HUES64 (cell line): ENCODE results near the gene PADI4. TPM values are rescaled to one million over a fixed set of nuclear protein-coding genes. Genes with fewer than 3 reads are reported as not detected.

Experiments used
- H3K27ac ChIP-seq: 2 replicates; pipeline ENCODE4 v1.7.0; 2013; ENCODE audit warnings: low read depth, low read length, inconsistent platforms
- H3K27me3 ChIP-seq: 2 replicates; pipeline ENCODE4 v1.6.1; 2013; ENCODE audit warnings: mild to moderate bottlenecking, low read length; ENCODE audit not compliant: insufficient read depth
- H3K36me3 ChIP-seq: 2 replicates; pipeline ENCODE4 v1.6.1; 2013; ENCODE audit warnings: mild to moderate bottlenecking, low read length; ENCODE audit not compliant: insufficient read depth
- H3K4me1 ChIP-seq: 2 replicates; pipeline ENCODE4 v1.6.1; 2013; ENCODE audit warnings: mild to moderate bottlenecking, low read length, moderate library complexity; ENCODE audit not compliant: insufficient read depth
- H3K4me3 ChIP-seq: 2 replicates; pipeline ENCODE4 v1.5.1; 2013; ENCODE audit warnings: mild to moderate bottlenecking, low read length, moderate library complexity
- H3K9ac ChIP-seq: 2 replicates; pipeline ENCODE4 v1.6.1; 2013; ENCODE audit warnings: mild to moderate bottlenecking, low read depth, low read length
- H3K9me3 ChIP-seq: 2 replicates; pipeline ENCODE4 v1.6.1; 2013; ENCODE audit warnings: low read depth, low read length; ENCODE audit not compliant: insufficient read depth
- WGBS: fragments of 150-250, 120-280 bp; methylation state at CpG from one replicate; pipeline ENCODE4 v1.1.7; 2013; ENCODE audit warnings: missing lambda C conversion rate; 5-methylcytosine and 5-hydroxymethylcytosine counted together
- polyA plus RNA-seq, 2 experiments: library from polyadenylated mRNA; stranded (reverse); fragments of 50-300 nt; gene quantifications; one replicate each; pipeline ENCODE4 v1.2.3, GENCODE V29; 2013

Gene PADI4
- not detected for polyA plus RNA-seq (2013, experiment 1 of 2)
- 0.32 TPM for polyA plus RNA-seq (2013, experiment 2 of 2)

GRCh38 chr1:17307946-17308345 is at the start of gene PADI4:
Gene PADI4, plus strand, starts transcription at chr1:17308197. Its CDS starts 26 bp downstream, at chr1:17308223.
- H3K27ac ChIP-seq, result no peak within 1 kb of the TSS
- no peak within 1 kb of the TSS for H3K9ac ChIP-seq
- WGBS, result 63% methylated on average over 8 of the region's 8 CpGs
- H3K4me3 ChIP-seq, result no peak within 1 kb of the TSS
- H3K9me3 ChIP-seq, result no peaks in the 10 kb centered on the region
- peaks cover 11% of the 10 kb centered on the region for H3K4me1 ChIP-seq
- no peaks in the 10 kb centered on the region for H3K36me3 ChIP-seq
- no peaks in the 10 kb centered on the region for H3K27me3 ChIP-seq

GRCh38 chr1:17258758-17259130 is 49.3 kb upstream of the PADI4 start:
- Histone ChIP-seq H3K4me3 (no peak overlapping the region), H3K4me1 (no peaks in the 10 kb centered on the region), H3K27ac (no peak overlapping the region), H3K36me3 (no peaks in the 10 kb centered on the region), H3K27me3 (no peaks in the 10 kb centered on the region), H3K9me3 (0 out of 2 replicates have a peak, but pooled peaks cover 2% of the 10 kb centered on the region), H3K9ac (no peak overlapping the region)
- 93% methylated on average over 5 of the region's 6 CpGs for WGBS

DNA sequence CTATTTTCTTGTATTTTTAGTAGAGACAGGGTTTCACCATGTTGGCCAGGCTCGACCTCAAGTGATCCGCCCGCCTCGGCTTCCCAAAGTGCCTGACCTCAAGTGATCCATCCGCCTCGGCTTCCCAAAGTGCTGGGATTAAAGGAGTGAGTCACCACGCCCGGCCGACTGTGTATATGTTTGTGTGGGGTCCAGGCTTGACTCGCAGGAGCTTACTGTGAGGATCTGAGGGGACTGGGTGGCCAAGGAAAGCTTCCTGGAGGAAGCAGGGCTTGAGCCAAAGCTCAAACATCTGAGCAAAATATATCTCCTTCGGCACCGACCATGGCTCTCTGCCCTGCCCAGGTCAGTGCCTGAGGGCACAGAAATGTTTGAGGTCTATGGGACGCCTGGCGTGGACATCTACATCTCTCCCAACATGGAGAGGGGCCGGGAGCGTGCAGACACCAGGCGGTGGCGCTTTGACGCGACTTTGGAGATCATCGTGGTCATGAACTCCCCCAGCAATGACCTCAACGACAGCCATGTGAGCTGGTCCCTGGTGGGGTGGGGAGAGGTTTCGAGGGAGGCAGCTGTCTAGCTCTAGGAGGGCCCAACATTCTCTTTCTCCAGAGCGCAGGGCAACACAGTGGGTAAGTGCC is 48.6 kb upstream of the PADI4 start:
- Histone ChIP-seq H3K36me3 (no peaks in the 10 kb centered on the region), H3K9me3 (0 out of 2 replicates have a peak, but pooled peaks cover 2% of the 10 kb centered on the region), H3K4me1 (no peaks in the 10 kb centered on the region), H3K4me3 (no peak overlapping the region), H3K27me3 (no peaks in the 10 kb centered on the region), H3K27ac (no peak overlapping the region), H3K9ac (no peak overlapping the region)
- WGBS, result 86% methylated on average over 24 of the region's 24 CpGs

- 0 out of 2 replicates have a peak, but pooled peaks cover 2% of the 10 kb centered on the region for H3K9me3 ChIP-seq
- WGBS, result 86% methylated on average over 7 of the region's 7 CpGs
These were observed 47.7 kb upstream of the PADI4 start for GRCh38 chr1:17260264-17260663.

DNA sequence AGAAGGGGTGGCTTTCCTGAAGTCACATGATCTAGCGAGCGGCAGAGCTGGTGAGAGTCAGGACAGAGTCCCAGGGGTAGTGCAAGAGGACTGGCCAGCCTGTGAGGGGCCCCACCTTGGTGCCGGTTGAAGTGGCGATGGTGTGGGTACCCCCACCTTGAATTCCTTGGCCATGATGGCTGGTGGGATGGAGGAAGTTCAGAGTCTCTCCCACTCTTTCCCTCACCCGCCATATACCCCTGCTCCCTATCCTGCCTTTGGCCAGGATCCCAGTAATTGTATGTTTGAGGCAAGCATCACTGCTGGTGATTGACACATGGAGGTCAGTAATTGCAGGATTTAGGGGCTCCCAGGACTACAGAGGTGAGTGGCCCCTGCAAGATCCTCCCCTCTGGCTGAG is 47.3 kb upstream of the PADI4 start:
- Histone ChIP-seq H3K9ac (no peak overlapping the region), H3K36me3 (no peaks in the 10 kb centered on the region), H3K9me3 (0 out of 2 replicates have a peak, but pooled peaks cover 2% of the 10 kb centered on the region), H3K27ac (no peak overlapping the region), H3K27me3 (no peaks in the 10 kb centered on the region), H3K4me1 (no peaks in the 10 kb centered on the region), H3K4me3 (no peak overlapping the region)
- WGBS, result 91% methylated on average over 4 of the region's 5 CpGs

More at GRCh38 chr1:17260264-17260663, 47.7 kb upstream of the PADI4 start:
- Histone ChIP-seq H3K9ac (no peak overlapping the region), H3K36me3 (no peaks in the 10 kb centered on the region), H3K4me1 (no peaks in the 10 kb centered on the region), H3K27ac (no peak overlapping the region), H3K27me3 (no peaks in the 10 kb centered on the region), H3K4me3 (no peak overlapping the region)

- Histone ChIP-seq H3K27me3 (no peaks in the 10 kb centered on the region), H3K4me3 (no peak overlapping the region), H3K36me3 (no peaks in the 10 kb centered on the region), H3K27ac (no peak overlapping the region), H3K4me1 (no peaks in the 10 kb centered on the region), H3K9me3 (0 out of 2 replicates have a peak, but pooled peaks cover 2% of the 10 kb centered on the region), H3K9ac (no peak overlapping the region)
These were observed 44.1 kb upstream of the PADI4 start for GRCh38 chr1:17263936-17264335.

GRCh38 chr1:17264470-17264869 is 43.5 kb upstream of the PADI4 start:
- H3K27ac ChIP-seq, result no peak overlapping the region
- WGBS, result 87% methylated on average over 5 of the region's 5 CpGs
- H3K27me3 ChIP-seq, result no peaks in the 10 kb centered on the region
- H3K9me3 ChIP-seq, result 0 out of 2 replicates have a peak, but pooled peaks cover 2% of the 10 kb centered on the region
- no peak overlapping the region for H3K9ac ChIP-seq
- no peaks in the 10 kb centered on the region for H3K36me3 ChIP-seq
- H3K4me3 ChIP-seq, result no peak overlapping the region
- no peaks in the 10 kb centered on the region for H3K4me1 ChIP-seq

GRCh38 chr1:17265162-17265561 is 42.8 kb upstream of the PADI4 start:
- no peaks in the 10 kb centered on the region for H3K4me1 ChIP-seq
- no peak overlapping the region for H3K27ac ChIP-seq

GRCh38 chr1:17265950-17266349 is 42.0 kb upstream of the PADI4 start:
- Histone ChIP-seq H3K9me3 (0 out of 2 replicates have a peak, but pooled peaks cover 2% of the 10 kb centered on the region), H3K4me3 (no peak overlapping the region), H3K36me3 (no peaks in the 10 kb centered on the region), H3K27me3 (no peaks in the 10 kb centered on the region), H3K9ac (no peak overlapping the region), H3K27ac (no peak overlapping the region), H3K4me1 (no peaks in the 10 kb centered on the region)
- WGBS, result 92% methylated on average over 4 of the region's 4 CpGs

More at GRCh38 chr1:17265162-17265561, 42.8 kb upstream of the PADI4 start:
- Histone ChIP-seq H3K27me3 (no peaks in the 10 kb centered on the region), H3K9me3 (0 out of 2 replicates have a peak, but pooled peaks cover 2% of the 10 kb centered on the region), H3K36me3 (no peaks in the 10 kb centered on the region), H3K4me3 (no peak overlapping the region), H3K9ac (no peak overlapping the region)
- 72% methylated on average over 2 of the region's 2 CpGs for WGBS

GRCh38 chr1:17270891-17271765 is 36.9 kb upstream of the PADI4 start:
- Histone ChIP-seq H3K9me3 (no peaks in the 10 kb centered on the region), H3K36me3 (no peaks in the 10 kb centered on the region), H3K9ac (no peak overlapping the region), H3K4me1 (no peaks in the 10 kb centered on the region), H3K4me3 (no peak overlapping the region), H3K27ac (no peak overlapping the region), H3K27me3 (no peaks in the 10 kb centered on the region)
- WGBS, result 93% methylated on average over 23 of the region's 23 CpGs

DNA sequence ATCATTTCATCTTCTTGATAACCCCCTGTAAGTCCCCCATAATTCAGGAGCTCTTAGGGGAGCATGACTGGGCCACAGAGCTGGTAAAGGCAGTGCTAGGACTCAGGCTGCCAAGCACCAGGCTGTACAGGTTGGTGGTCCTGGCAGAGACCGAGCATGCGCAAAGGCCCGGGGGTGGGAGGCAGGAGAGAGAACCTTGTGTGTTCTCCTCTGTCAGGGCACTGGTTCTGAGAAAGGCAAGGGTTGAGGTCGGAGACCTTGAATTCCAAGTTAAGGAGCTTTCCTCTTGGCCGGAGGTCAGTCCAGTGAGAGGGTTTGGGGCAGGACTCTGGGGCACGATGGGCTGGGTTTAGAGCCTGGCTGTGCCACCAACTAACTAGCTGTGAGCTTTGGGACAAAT is 35.9 kb upstream of the PADI4 start:
- no peak overlapping the region for H3K4me3 ChIP-seq
- no peak overlapping the region for H3K9ac ChIP-seq
- H3K4me1 ChIP-seq, result no peaks in the 10 kb centered on the region
- H3K27ac ChIP-seq, result no peak overlapping the region
- no peaks in the 10 kb centered on the region for H3K9me3 ChIP-seq
- no peaks in the 10 kb centered on the region for H3K27me3 ChIP-seq
- no peaks in the 10 kb centered on the region for H3K36me3 ChIP-seq
- WGBS, result 86% methylated on average over 6 of the region's 6 CpGs
